Stimulated activated CD8-positive, alpha-beta memory T cell treated with anti-CD3 and anti-CD28 coated beads, Interleukin-12 subunit alpha, Interleukin-12 subunit beta, amount 100 ng/mL, for 1 hour (primary cell): ENCODE measurements around the gene ODAM.
"Not testable (repeated sequence)": the region's sequence is repeated elsewhere in the genome, so short reads cannot be mapped to it uniquely, and the experiment has no call there.

Source experiments
- DNase-seq: peaks from one replicate; pipeline ENCODE4 v3.0.0-alpha.2; 2020; ENCODE audit warnings: low read depth

ODAM gene

GRCh38 chr4:70221818-70222217 lies 26.3 kb downstream of the ODAM start:
- DNase-seq: not testable (repeated sequence)

GRCh38 chr4:70225824-70226223 lies 30.3 kb downstream of the ODAM start, which contains the start of gene FDCSP:
TSS of gene FDCSP (plus strand) at chr4:70226124. CDS start at chr4:70231195, 5,071 bp downstream.
- no peak for DNase-seq

- no peak for DNase-seq
Measured at GRCh38 chr4:70236125-70236524, 40.6 kb downstream of the ODAM start.

- DNase-seq: no peak
Measured at GRCh38 chr4:70239131-70239883, 43.8 kb downstream of the ODAM start.

GRCh38 chr4:70239884-70240591 lies 44.5 kb downstream of the ODAM start:
- no peak for DNase-seq

- not testable (repeated sequence) for DNase-seq
Measured at GRCh38 chr4:70242297-70242696, 46.8 kb downstream of the ODAM start, which contains the start of gene CSN3. TSS of gene CSN3 (plus strand) at chr4:70242597. CDS start at chr4:70244820, 2,223 bp downstream.

- no peak for DNase-seq
Measured at GRCh38 chr4:70243091-70243490, 47.6 kb downstream of the ODAM start.

GRCh38 chr4:70251250-70251944 lies 55.9 kb downstream of the ODAM start:
- DNase-seq: no peak

GRCh38 chr4:70251945-70252277 lies 56.4 kb downstream of the ODAM start:
- DNase-seq: no peak
